BLaER1 (cell line): ENCODE measurements around the gene KAT2A.

Source experiments
- H3K27ac ChIP-seq: shearing (Covaris generic); formaldehyde crosslinking; 2 replicates; pipeline ENCODE4 v1.8.1; 2022
- H3K27me3 ChIP-seq: shearing (Covaris generic); formaldehyde crosslinking; 2 replicates; pipeline ENCODE4 v1.8.1; 2022
- H3K36me3 ChIP-seq: shearing (Covaris generic); formaldehyde crosslinking; 2 replicates; pipeline ENCODE4 v1.8.1; 2022
- H3K4me1 ChIP-seq: shearing (Covaris generic); formaldehyde crosslinking; 2 replicates; pipeline ENCODE4 v1.8.1; 2022
- H3K4me2 ChIP-seq: shearing (Covaris generic); formaldehyde crosslinking; 2 replicates; pipeline ENCODE4 v1.8.1; 2022
- H3K4me3 ChIP-seq: shearing (Covaris generic); formaldehyde crosslinking; 2 replicates; pipeline ENCODE4 v1.8.1; 2022
- H3K9ac ChIP-seq: shearing (Covaris generic); formaldehyde crosslinking; 2 replicates; pipeline ENCODE4 v1.8.1; 2022
- H3K9me3 ChIP-seq: shearing (Covaris generic); formaldehyde crosslinking; 2 replicates; pipeline ENCODE4 v1.8.1; 2022
- H4K20me1 ChIP-seq: shearing (Covaris generic); formaldehyde crosslinking; 2 replicates; pipeline ENCODE4 v1.8.1; 2022
- Cebpa-rat ChIP-seq: shearing (Covaris generic); IDR thresholded peaks from 2 replicates; pipeline ENCODE4 v1.8.1; 2022

KAT2A gene

DNA sequence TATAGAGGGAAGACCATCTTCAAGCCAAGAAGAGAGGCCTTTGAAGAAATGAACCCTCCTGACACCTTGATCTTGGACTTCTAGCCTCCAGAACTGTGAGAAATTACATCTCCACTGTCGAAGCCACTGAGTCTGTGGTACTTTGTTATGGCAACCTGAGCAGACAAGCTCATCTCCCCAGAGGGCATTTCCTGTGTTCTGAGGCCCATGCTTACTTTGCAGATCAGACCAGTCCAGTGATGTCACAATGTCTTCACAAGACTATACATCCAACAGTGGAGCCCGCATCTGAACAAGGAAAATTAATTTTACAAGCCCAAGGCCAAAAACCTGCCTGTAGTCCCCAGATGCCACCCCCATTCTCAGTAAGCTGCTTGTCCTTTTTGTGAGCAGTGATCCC, 56.0 kb downstream of the KAT2A start:
- H3K4me1 ChIP-seq: peaks cover 47% of the 10 kb centered on the region
- H4K20me1 ChIP-seq: no peaks in the 10 kb centered on the region
- no peak for TF ChIP-seq Cebpa-rat
- no peaks in the 10 kb centered on the region for H3K36me3 ChIP-seq
- H3K4me2 ChIP-seq: peak overlapping the region; percentile 65
- peaks cover 1% of the 10 kb centered on the region; the same call in 1 of the 2 replicates for H3K27me3 ChIP-seq
- H3K27ac ChIP-seq: no peak overlapping the region
- no peaks in the 10 kb centered on the region for H3K9me3 ChIP-seq
- no peak overlapping the region for H3K4me3 ChIP-seq
- peak overlapping the region; percentile 23; the same call in 1 of the 2 replicates for H3K9ac ChIP-seq
